ENCODE measurements around the gene CHTF18.
"Not testable (repeated sequence)": the region's sequence is repeated elsewhere in the genome, so short reads cannot be mapped to it uniquely, and the experiment has no call there.

The CHTF18 gene

DNA sequence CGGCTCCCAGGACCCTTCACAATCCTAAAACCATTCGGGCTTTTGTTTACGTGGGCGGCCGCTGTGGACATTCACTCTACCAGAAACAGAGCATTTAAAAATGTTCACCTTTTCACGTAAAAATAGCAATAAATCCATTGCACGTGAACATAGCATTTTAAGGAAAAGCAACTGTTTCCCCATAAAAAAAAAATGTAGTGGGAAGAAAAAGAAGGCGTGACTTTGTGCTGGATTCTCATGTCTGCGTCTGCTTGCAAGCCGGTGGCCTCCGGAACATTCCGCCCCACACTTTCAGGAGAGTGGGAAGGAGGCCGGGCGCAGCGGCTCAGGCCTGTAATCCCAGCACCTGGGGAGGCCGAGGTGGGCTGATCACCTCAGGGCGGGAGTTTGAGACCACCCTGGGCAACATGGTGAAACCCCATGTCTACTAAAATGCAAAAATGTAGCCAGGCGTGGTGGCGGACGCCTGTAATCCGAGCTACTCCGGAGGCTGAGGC lies 25.5 kb downstream of the CHTF18 start:
- DNase-seq: no peak

DNA sequence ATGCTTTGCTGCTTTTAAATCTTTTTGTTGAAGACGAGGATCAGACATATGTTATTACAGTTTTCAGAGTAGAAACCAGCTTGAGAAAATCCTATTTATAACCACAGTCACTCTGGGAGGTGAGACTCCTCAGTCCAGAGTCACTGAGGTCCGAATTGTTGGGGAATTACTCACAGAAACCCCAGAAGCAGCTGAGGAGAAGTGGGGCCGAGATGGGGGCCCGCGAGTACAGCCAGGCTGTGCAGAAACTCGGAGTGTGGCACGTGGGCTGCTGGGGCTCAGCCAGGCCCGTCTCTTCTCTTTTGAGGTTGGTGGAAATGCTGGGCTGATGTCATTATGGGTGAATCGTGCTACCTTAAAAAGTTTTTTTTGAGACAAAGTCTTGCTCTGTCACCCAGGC lies 26.6 kb downstream of the CHTF18 start:
- DNase-seq: no peak

DNA sequence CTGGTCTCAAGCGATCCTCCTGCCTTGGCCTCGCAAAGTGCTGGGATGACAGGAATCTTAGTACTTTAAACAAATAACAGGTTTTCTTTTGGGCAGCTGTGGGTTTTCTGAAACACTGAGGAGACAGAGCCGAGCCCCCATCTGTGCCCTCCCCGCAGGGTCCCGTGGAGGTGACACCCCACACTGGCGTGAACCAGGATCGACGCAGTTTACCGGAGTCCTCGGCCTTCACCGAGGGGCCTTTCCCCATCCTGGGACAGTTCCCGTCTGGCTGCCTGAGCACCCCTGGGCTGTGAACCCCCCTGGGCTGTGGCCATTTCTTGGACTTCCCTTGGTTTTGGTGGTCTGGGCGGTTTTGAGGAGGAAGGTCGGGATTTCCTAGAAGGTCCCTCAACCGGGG lies 27.4 kb downstream of the CHTF18 start:
- no peak for DNase-seq

DNA sequence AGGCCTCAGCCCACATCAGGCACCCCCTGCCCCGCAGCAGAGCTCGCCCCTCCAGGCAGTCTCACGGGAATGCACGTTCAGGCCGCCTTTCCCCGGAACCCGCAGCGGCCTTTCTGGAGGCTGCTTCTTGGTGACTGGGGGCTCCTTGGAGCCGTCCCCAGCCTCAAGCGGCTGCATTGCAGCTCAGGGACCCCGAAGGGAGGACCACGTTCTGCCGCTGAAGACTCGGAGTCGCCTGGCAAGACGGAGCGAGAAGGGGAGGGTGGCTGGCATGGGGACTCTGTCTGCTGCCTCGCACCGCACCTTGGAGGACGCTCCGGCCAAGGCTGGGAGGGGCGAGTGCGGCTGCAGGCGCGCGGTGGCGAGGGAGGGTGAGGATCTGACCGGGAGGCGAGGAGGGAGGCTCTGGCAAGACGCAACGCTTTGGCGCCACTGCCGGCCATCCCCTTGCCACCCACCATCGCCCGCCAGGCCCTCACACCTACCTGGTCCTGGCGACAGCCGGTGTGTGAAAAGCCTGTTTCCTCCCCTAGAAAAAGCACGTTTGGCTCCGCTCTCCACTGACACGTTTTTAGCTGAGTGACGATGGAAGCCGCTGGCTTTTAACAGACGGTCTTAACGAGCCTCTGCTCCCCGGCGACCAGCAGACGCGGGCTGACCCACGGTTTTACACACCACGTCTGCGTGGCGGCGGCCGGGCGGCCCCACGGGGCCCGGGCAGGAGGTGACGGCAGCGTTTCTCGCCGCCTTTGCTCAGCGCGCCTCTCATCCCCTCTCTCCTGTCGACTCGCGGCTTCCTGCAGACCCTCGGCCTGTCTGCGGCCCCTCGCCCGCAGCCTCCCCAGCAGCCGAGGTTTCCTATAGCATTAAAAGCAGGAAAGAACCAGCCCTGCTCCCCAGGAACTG lies 28.8 kb downstream of the CHTF18 start:
- DNase-seq: no peak

DNA sequence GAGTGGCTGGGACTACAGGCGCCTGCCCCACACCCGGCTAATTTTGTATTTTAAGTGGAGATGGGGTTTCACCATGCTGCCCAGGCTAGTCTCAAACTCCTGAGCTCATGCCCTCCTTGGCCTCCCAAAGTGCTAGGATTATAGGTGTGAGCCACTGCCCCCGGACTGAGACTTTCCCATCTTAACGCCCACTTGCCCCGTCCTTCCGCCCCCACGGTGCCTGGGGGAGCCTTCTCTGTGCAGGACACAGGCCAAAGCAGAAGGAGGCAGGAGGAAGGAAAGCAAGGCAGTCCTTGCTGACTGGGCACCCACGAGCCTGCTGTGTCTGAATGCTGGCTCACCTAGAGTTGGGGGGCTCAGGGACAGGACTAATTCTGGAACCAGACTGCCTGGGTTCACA lies 29.7 kb downstream of the CHTF18 start:
- no peak for DNase-seq

DNA sequence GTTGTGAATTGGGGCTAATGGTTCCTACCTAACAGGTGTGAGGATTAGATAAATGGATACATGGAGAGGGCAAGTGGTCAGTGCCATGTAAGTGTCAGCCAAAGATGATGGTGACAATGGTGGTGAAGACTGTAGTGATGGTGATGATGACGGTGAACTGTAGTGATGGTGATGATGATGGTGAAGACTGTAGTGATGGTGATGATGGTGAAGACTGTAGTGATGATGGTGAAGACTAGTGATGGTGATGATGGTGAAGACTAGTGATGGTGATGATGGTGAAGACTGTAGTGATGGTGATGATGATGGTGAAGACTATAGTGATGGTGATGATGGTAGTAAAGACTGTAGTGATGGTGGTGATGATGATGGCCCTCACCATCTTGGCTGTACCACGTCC lies 30.2 kb downstream of the CHTF18 start:
- DNase-seq: no peak

DNA sequence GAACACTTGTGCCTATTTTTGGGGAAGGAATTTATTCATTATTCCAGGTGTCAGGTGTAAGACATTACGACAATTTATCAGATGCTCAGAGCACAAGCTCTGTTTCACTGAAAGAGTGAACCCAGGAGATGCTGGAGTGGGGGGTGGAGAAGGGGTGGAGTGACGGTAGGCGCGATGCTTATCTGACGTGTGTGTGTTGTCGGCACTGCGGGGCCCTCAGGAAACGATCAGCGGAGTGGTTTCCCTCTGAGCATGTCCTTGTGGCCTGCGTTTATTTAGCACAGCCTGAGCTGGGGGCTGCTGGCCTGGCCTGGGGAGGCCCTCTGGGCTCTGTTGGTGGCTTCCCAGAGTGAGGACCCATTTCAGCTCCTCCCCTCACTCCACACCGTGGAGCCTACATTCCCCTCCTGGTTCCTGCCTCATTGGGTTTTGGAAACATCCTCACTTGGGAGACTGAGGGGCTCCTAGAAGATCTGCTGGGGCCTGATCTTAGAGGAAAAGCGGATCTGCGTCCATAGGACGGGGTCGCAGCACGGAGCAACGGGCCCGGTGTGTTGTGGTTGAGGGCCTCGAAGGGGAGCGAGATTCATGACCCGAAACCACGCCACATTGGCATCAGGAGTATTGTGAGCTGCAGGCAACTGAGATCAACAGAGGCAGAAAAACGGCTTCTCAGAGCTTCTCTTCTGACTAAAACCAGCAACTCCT lies 31.1 kb downstream of the CHTF18 start:
- peak; percentile 54 for DNase-seq

GRCh38 chr16:820044-820408 lies 31.6 kb downstream of the CHTF18 start:
- DNase-seq: not testable (repeated sequence)

GRCh38 chr16:820748-821147 lies 32.3 kb downstream of the CHTF18 start:
- DNase-seq: no peak

GRCh38 chr16:821751-822150 lies 33.3 kb downstream of the CHTF18 start:
- DNase-seq: no peak

- DNase-seq: no peak
Measured at GRCh38 chr16:822174-822908, 33.9 kb downstream of the CHTF18 start.

GRCh38 chr16:822909-823297 lies 34.5 kb downstream of the CHTF18 start:
- no peak for DNase-seq

DNA sequence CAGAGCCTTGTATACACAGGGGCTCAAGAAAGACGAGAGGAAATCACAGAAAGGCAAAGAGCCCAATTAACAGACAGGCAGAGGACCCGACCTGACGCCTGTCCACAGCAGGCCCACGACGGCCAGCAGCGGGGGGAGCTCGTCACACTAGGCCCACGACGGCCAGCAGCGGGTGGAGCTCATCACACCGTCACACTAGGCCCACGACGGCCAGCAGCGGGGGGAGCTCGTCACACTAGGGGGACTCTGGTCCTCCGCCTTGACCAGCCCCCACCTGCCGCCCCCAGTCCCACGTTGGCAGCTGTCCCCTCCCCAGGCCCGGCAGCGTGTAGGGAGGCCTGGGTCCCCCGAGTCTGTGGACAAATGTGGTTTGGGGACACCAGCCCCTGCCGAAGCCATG lies 35.8 kb downstream of the CHTF18 start:
- no peak for DNase-seq

DNA sequence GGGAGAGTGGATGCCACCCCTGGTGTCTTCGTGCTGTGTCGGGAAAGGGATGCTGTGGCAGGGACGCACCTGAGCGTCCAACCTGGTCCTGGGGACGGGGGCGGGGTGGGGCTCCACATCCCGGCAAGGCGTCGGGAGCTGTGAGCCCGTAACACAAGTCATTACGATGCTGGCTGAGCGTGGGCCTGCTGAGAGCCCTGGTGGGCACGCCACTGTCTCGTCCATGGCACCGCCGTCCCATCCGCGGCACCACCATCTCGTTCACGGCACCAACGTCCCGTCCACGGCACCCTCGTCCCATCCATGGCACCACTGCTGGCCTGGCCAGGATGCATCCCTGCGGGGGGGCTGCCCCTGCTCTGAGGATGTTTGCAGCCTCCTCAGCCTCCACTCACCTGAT lies 36.2 kb downstream of the CHTF18 start:
- no peak for DNase-seq

DNA sequence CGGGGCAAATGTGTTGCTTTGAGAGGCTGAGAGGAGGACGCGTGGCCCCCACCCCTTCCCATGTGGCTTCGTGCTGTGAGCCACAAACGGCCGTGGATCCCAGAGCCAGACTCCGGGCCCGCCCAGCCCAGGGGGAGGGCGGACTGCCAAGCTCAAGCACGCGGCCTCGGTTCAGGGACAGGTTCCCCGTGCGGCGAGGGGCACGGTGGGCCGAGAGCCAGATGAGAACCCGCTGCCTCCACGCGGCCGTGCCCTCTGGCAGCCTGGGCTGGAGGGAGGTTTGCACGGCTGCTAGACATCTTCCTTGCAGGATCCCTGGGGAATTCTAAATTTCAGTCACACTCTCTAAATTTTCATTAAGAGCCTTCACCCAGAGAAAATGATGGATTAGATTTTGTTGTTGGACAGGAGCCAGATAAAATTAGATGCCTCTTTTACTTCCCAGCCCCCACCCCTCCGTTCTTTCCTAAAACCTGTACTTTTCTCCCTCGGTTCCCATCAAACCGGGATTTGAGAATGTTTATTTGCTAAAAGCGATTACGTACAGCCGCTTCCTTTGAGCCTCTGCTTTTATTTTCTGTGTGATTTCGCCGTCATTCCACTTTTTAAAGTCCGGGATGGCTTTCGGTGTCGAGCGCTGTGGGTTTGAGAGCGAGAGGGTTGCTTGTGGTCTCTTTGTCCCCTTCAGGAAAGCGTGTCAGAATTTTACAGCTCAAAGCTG lies 37.1 kb downstream of the CHTF18 start:
- DNase-seq: no peak

GRCh38 chr16:827513-827912 lies 39.1 kb downstream of the CHTF18 start:
- DNase-seq: no peak

DNA sequence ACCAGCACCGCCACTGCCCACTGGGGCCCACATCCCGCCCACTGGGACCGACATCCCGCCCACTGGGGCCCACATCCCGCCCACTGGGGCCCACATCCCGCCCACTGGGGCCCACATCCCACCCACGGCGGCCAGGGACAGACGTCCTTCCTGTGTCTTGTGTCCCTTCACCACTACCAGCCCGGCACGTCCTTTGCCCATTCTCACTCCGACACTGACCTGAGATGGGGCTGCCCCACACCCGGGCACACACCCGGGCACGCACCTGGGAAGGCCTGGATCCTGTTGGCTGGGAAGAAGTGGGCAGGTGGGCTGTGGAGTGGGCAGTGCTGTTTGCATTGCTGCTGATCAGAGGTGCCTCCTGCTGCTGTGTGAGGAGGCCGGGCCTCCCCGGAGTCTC lies 40.5 kb downstream of the CHTF18 start:
- DNase-seq: no peak

DNA sequence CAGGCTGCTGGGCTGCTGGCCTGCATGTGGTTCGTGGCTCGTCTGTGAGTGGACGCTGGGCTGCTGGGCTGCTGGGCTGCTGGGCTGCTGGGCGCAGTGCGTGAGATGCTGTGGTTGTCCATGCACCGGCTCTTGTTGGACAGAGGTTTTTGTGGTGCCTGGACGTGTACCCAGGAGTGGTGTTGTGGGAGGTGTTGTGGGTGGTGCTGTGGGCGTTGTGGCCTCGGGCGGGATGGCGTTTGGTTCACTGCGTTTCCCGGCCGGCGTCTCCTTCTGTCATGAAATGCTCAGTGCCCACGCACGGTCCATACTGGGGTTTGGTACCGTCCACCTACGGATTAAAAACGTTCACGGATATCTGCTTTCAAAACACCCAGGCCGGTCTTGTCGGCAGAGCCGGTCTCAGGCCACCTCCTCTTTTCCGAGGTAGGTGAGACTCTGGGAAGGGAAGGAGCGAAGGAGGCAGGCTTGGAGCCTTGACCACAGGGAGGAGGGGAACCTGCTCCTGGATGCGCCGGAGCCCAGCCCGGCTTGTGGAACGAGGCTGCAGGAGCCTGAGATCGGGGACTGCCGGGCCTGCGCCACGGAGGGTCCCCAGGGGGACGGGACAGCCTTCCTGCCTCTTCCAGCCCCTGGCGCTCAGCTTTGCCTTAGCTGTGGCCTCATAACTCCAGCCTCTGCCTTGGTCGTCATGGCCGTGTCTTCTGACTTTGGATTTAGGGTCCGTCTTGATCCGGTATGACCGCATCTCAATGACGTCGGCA lies 41.9 kb downstream of the CHTF18 start:
- no peak for DNase-seq

DNA sequence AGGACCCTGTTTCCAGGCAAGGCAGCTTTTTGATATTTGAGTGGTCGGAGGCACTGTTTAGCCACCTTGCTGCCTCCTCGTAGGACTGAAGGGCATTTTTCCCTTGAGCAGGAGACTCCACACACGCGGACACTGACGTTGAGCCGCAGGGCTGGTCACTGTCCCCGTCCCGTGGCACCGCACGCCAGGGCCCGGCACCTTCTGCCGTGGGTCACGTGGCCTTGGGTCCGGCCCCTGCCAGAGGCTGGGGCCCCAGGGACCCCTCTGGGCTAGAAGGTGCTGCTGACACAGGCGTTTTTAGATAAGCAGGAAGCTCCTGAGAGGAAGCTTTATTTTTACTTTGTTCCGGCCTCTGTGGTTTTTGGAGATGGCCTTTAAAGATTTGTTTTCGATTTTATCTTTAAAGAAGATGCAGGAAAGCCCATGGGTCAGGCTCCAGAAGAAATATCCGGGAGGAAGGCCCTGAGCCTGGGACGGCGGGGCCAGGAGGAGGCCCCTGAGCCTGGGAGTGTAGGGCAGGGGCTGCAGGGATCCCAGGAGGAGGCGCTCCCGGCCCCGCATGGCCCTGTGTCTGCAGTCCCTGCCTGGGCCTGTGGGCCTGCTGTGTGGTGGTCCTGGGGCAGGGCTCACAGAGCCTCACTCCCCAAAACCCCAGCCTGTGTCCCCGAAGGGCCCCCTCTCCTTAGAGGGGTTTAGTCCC lies 42.6 kb downstream of the CHTF18 start:
- DNase-seq: no peak

GRCh38 chr16:831571-832413 lies 43.4 kb downstream of the CHTF18 start:
- no peak for DNase-seq

All from activated T-cell treated with anti-CD3 and anti-CD28 coated beads, Interleukin-2, amount 50 U/mL, for 1 hour (primary cell).